K562 (cell line): ENCODE measurements around the gene FRK. TPM values are rescaled to one million over a fixed set of nuclear protein-coding genes. Genes with fewer than 3 reads are reported as not detected.

Experiments
- BDP1 ChIP-seq: IDR thresholded peaks from 3 replicates; pipeline ENCODE4 v1.6.1; 2011; ENCODE audit not compliant: insufficient read length, insufficient read depth
- FOXA3 ChIP-seq, 2 experiments: fragments of 450-650 bp in 1 of 2; sonication (generic) in 1 of 2; formaldehyde crosslinking; IDR thresholded peaks in 1 of 2; conservative IDR thresholded peaks in 1 of 2; 2 replicates each; pipeline versions ENCODE4 v1.4.0 to v1.8.0; 2020 to 2022; ENCODE audit warnings: mild to moderate bottlenecking in 2 of 2, missing genetic modification reagents in 1 of 2
- HES1 ChIP-seq: fragments of 450-650 bp; IDR thresholded peaks from 2 replicates; pipeline ENCODE4 v1.6.1; 2016; ENCODE audit warnings: low read depth, mild to moderate bottlenecking, moderate library complexity
- KDM2B ChIP-seq: fragments of 250-450 bp; sonication (Bioruptor Pico); IDR thresholded peaks from 2 replicates; pipeline ENCODE4 v1.8.0; 2021; ENCODE audit warnings: mild to moderate bottlenecking, moderate library complexity
- MAFG ChIP-seq: fragments of 450-650 bp; conservative IDR thresholded peaks from 2 replicates; pipeline ENCODE4 v1.6.1; 2016; ENCODE audit warnings: missing genetic modification characterization, missing compliant biosample characterization
- NFXL1 ChIP-seq: fragments of 450-650 bp; formaldehyde crosslinking; IDR thresholded peaks from 2 replicates; pipeline ENCODE4 v1.4.0; 2021; ENCODE audit warnings: mild to moderate bottlenecking
- NR2C2 ChIP-seq, 2 experiments: fragments of 200-800 bp in 1 of 2; sonication (Bioruptor generic) in 1 of 2; sonication (generic) in 1 of 2; formaldehyde crosslinking in 1 of 2; IDR thresholded peaks; 2 replicates each; pipeline versions ENCODE4 v1.6.1 to v1.8.0; 2016 to 2022; ENCODE audit warnings: mild to moderate bottlenecking in 1 of 2, missing compliant biosample characterization in 1 of 2, missing genetic modification characterization in 1 of 2, missing genetic modification reagents in 1 of 2
- RFX5 ChIP-seq: IDR thresholded peaks from 2 replicates; pipeline ENCODE4 v1.6.1; 2011; ENCODE audit warnings: low read depth, mild to moderate bottlenecking, improper control_type of control experiment, low read length
- YY1 ChIP-seq, 3 experiments: IDR thresholded peaks; 2 replicates each; pipeline ENCODE4 v1.6.1; 2011; ENCODE audit warnings: low read length in 2 of 3, mild to moderate bottlenecking in 2 of 3, moderate library complexity in 2 of 3, borderline replicate concordance in 1 of 3, control low read depth in 1 of 3, low read depth in 1 of 3; ENCODE audit not compliant: insufficient read depth in 3 of 3, insufficient replicate concordance in 2 of 3, control insufficient read depth in 1 of 3, insufficient read length in 1 of 3; ENCODE audit errors: extremely low read depth in 1 of 3
- ZNF143 ChIP-seq: sonication (generic); formaldehyde crosslinking; IDR thresholded peaks from 2 replicates; pipeline ENCODE4 v1.9.0; 2022; ENCODE audit warnings: mild to moderate bottlenecking, missing genetic modification reagents
- ZNF274 ChIP-seq: IDR thresholded peaks from 2 replicates; pipeline ENCODE4 v1.6.1; 2011; ENCODE audit warnings: low read depth, mild to moderate bottlenecking, low read length, moderate library complexity, borderline replicate concordance
- ZNF431 ChIP-seq: sonication (generic); formaldehyde crosslinking; IDR thresholded peaks from 2 replicates; pipeline ENCODE4 v1.8.0; 2022; ENCODE audit warnings: mild to moderate bottlenecking, missing genetic modification reagents
- ZNF551 ChIP-seq: fragments of 250-450 bp; sonication (Bioruptor Pico); IDR thresholded peaks from 2 replicates; pipeline ENCODE4 v1.5.0; 2021; ENCODE audit warnings: mild to moderate bottlenecking, moderate library complexity
- ZZZ3 ChIP-seq: fragments of 450-650 bp; IDR thresholded peaks from 2 replicates; pipeline ENCODE4 v1.6.1; 2016; ENCODE audit warnings: antibody characterized with exemption, mild to moderate bottlenecking, moderate library complexity
- polyA plus RNA-seq, 8 experiments: library from polyadenylated mRNA; depleted of rRNA in 4 of 8; stranded (reverse) in 5 of 8; unstranded in 3 of 8; fragments of >200 nt; fragmentation: Nextera tagmentation in 2 of 8; fragmentation: Illumina TruSeq in 1 of 8; extraction: Ambion mirVana in 2 of 8; extraction: Trizol in 1 of 8; gene quantifications; 2 replicates each; pipeline versions ENCODE4 v1.2.1 to v1.2.3, GENCODE V29; 2011 to 2014; ENCODE audit warnings: inconsistent platforms in 1 of 8, missing spikeins in 1 of 8
- total RNA-seq, 7 experiments: library from RNA; depleted of rRNA in 6 of 7; stranded (reverse); fragments of >200 nt in 6 of 7; fragmentation: Illumina TruSeq in 2 of 7; extraction: Trizol in 2 of 7; gene quantifications; 2 replicates each; pipeline versions ENCODE4 v1.2.1 to v1.2.3, GENCODE V29; 2011 to 2021; ENCODE audit warnings: low replicate concordance in 1 of 7

FRK gene
- total and polyA plus RNA-seq, 9 of the 15 experiments (the other 6 are each of a cell fraction or from before 2014, with no cell fraction given) = 0.01 to 0.29 (median 0.09) TPM

GRCh38 chr6:116083052-116083451, 22.4 kb upstream of the FRK start (continued):
- TF ChIP-seq YY1 (IDR thresholded peaks at IDR 0.05; ENCODE audit: borderline replicate concordance in 1 of 3, control insufficient read depth in 1 of 3, extremely low read depth in 1 of 3, insufficient read depth in 3 of 3, insufficient read length in 1 of 3, insufficient replicate concordance in 2 of 3, low read depth in 1 of 3, low read length in 2 of 3) (no peak), NR2C2 (CRISPR knock-in tag; IDR thresholded peaks at IDR 0.05) (no peak), NR2C2 (tag; IDR thresholded peaks at IDR 0.05) (no peak), ZNF143 (CRISPR knock-in tag) (no peak), HES1 (no peak), ZNF274 (no peak), KDM2B (CRISPR knock-in tag) (no peak), NFXL1 (CRISPR knock-in tag) (no peak), MAFG (tag) (no peak), RFX5 (no peak), BDP1 (no peak), FOXA3 (CRISPR knock-in tag; conservative IDR thresholded peaks at IDR 0.05 in 1 of 2, IDR thresholded peaks at IDR 0.05 in 1 of 2) (no peak), ZZZ3 (no peak), ZNF431 (CRISPR knock-in tag) (no peak), ZNF551 (CRISPR knock-in tag) (no peak)
- TF ChIP-seq, all 486 proteins: peak for 0
